ENCODE data around the gene PI16.

Gene PI16

DNA sequence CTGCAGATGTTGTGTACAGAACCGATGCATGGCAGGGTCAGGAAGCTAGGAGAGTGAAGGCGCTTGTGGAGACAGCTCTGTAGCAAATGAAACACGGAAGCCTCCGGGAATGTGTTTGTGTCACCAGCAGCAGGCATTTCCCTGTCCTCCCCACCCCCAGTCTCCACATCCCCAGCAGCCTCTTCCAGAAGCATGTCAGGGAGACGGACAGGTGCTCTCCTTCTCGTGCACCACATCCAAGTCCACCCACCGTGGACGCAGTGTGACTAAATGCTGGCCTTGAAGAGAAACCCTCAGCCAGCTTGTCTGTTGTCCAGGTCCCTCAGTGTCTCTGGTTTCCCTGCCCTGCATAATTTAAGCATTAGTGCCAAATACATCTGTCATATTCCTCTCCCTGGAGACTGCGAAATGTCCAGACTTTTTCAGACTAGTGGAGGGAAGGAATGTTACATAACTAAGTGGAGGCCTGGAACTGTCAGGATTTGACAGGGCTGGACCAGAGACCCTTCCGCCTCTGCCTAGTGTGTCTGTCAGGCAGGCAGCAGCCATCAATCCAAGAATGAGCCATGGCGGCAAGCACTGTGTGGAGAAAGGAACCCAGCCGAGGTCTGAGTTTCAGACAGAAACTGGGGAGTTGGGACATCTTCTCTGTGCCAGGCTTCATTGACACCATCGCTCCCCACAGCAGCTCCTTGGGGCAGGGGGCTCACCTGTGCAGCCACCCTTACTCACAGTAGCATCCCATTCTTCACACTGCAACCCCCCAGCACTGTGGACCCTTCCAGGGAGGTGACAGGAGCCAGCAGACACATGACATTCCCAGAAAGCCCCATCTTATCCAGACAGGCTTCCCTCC lies 26.6 kb upstream of the PI16 start:
- Histone ChIP-seq H3K27ac (ENCODE audit: insufficient read depth in 1 of 2, low read depth in 1 of 2, low read length in 2 of 2, poor library complexity in 1 of 2, severe bottlenecking in 2 of 2) (no peak overlapping the region), H3K4me1 (ENCODE audit: control extremely low read depth in 1 of 4, control insufficient read depth in 4 of 4, insufficient read depth in 4 of 4, low read length in 3 of 4) (no peaks in the 10 kb centered on the region), H3K27me3 (replicated peaks in 2 of 5; ENCODE audit: control insufficient read depth in 4 of 5, insufficient read depth in 5 of 5, low read length in 4 of 5) (peaks cover 0 to 10% (median 3%) of the 10 kb centered on the region in 5 experiments), H3K9me3 (ENCODE audit: control extremely low read depth in 1 of 5, control insufficient read depth in 4 of 5, insufficient read depth in 2 of 5, low read depth in 1 of 5, low read length in 4 of 5) (no peaks in the 10 kb centered on the region), H3K36me3 (ENCODE audit: control insufficient read depth in 4 of 4, insufficient read depth in 4 of 4, low read length in 3 of 4) (peaks cover 0 to 26% (median 6%) of the 10 kb centered on the region in 4 experiments), H3K4me3 (ENCODE audit: control insufficient read depth in 1 of 7, extremely low read depth in 1 of 7, insufficient read depth in 4 of 7, low read depth in 2 of 7, low read length in 6 of 7) (no peak overlapping the region)
- DNase-seq: no peak
- ChIA-PET POLR2A (no interaction called here), CTCF (interaction anchor here (0.6 to 1.3 kb wide), 2 partner anchors 14 to 168 kb away, joined by 3 read pairs; no protein-coding TSS in a partner anchor)
- WGBS (ENCODE audit: insufficient coverage): 94% methylated on average over 10 of the region's 13 CpGs

DNA sequence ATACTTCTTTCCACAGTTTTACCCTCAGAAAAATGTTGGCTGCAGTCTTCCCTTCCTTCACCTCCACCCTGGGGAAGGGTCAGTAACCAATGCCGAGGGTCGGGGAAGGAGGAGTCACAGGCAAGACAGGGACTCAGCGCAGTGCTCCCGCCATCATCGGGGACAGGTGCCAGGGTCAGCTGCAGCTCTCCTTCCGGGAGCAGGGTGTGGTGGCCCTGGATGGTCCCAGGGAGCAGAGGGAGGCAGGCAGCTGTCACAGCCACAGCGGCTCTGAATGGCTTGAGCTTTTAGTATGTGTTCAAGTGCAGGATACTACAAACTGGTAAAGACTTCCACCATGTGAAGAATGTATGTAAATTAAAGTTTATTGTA lies 26.0 kb upstream of the PI16 start:
- peaks cover 0 to 21% (median 3%) of the 10 kb centered on the region in 4 experiments for H3K36me3 ChIP-seq (ENCODE audit: control insufficient read depth in 4 of 4, insufficient read depth in 4 of 4, low read length in 3 of 4)
- no peaks in the 10 kb centered on the region for H3K9me3 ChIP-seq (ENCODE audit: control extremely low read depth in 1 of 5, control insufficient read depth in 4 of 5, insufficient read depth in 2 of 5, low read depth in 1 of 5, low read length in 4 of 5)
- H3K4me3 ChIP-seq (ENCODE audit: control insufficient read depth in 1 of 7, extremely low read depth in 1 of 7, insufficient read depth in 4 of 7, low read depth in 2 of 7, low read length in 6 of 7): no peak overlapping the region
- no peaks in the 10 kb centered on the region for H3K4me1 ChIP-seq (ENCODE audit: control extremely low read depth in 1 of 4, control insufficient read depth in 4 of 4, insufficient read depth in 4 of 4, low read length in 3 of 4)
- H3K27me3 ChIP-seq (replicated peaks in 2 of 5; ENCODE audit: control insufficient read depth in 4 of 5, insufficient read depth in 5 of 5, low read length in 4 of 5): peaks cover 0 to 11% (median 3%) of the 10 kb centered on the region in 5 experiments
- 99% methylated on average over 7 of the region's 7 CpGs for WGBS (ENCODE audit: insufficient coverage)
- POLR2A ChIA-PET: no interaction called here
- H3K27ac ChIP-seq (ENCODE audit: insufficient read depth in 1 of 2, low read depth in 1 of 2, low read length in 2 of 2, poor library complexity in 1 of 2, severe bottlenecking in 2 of 2): no peak overlapping the region
- DNase-seq: no peak
- CTCF ChIA-PET: no interaction called here

DNA sequence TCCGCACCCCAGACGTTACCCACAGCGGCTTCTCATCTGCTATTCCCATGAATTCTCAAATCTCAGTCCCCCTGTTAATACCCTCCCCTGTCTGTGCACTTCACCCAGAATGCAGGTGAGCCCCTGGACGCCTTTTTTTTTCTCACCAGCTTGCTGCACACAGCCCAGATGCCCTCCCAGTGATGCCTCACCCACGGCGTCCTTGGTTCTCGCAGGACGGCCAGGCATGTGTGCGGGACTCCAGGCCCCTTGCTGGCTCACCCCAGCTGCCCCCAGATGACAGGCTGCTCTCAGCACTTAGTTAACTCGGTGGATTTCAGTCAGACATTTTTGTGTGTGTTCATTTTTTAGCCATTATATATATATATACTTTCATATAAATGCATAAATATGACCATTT lies 25.4 kb upstream of the PI16 start:
- CTCF ChIA-PET: no interaction called here
- Histone ChIP-seq H3K4me3 (ENCODE audit: control insufficient read depth in 1 of 7, extremely low read depth in 1 of 7, insufficient read depth in 4 of 7, low read depth in 2 of 7, low read length in 6 of 7) (no peak overlapping the region), H3K4me1 (ENCODE audit: control extremely low read depth in 1 of 4, control insufficient read depth in 4 of 4, insufficient read depth in 4 of 4, low read length in 3 of 4) (no peaks in the 10 kb centered on the region), H3K36me3 (ENCODE audit: control insufficient read depth in 4 of 4, insufficient read depth in 4 of 4, low read length in 3 of 4) (peaks cover 0 to 17% (median 2%) of the 10 kb centered on the region in 4 experiments), H3K27me3 (replicated peaks in 2 of 5; ENCODE audit: control insufficient read depth in 4 of 5, insufficient read depth in 5 of 5, low read length in 4 of 5) (peaks cover 0 to 12% (median 3%) of the 10 kb centered on the region in 5 experiments), H3K9me3 (ENCODE audit: control extremely low read depth in 1 of 5, control insufficient read depth in 4 of 5, insufficient read depth in 2 of 5, low read depth in 1 of 5, low read length in 4 of 5) (no peaks in the 10 kb centered on the region), H3K27ac (ENCODE audit: insufficient read depth in 1 of 2, low read depth in 1 of 2, low read length in 2 of 2, poor library complexity in 1 of 2, severe bottlenecking in 2 of 2) (no peak overlapping the region)
- POLR2A ChIA-PET: no interaction called here
- 100% methylated on average over 6 of the region's 10 CpGs for WGBS (ENCODE audit: insufficient coverage)
- no peak for DNase-seq

DNA sequence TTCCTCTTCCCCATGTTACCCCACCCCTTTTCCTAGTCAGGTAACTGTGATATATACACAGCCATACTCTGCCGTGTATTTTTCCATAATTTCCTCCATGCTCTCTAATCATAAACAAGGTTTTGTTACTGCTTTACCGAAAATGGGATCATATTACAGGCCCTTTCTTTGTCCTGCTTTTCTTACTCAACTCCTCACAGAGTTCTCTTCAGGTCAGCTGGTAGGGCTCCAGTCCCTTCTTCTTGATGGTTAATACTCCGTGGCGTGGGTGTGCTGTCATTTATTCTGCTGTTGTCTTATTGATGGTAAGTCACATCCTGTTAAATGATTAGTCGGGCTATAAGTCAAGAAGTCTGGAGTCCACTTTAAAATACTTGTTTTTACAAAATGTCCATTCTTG lies 24.9 kb upstream of the PI16 start:
- no peak for DNase-seq
- Histone ChIP-seq H3K9me3 (ENCODE audit: control extremely low read depth in 1 of 5, control insufficient read depth in 4 of 5, insufficient read depth in 2 of 5, low read depth in 1 of 5, low read length in 4 of 5) (no peaks in the 10 kb centered on the region), H3K4me1 (ENCODE audit: control extremely low read depth in 1 of 4, control insufficient read depth in 4 of 4, insufficient read depth in 4 of 4, low read length in 3 of 4) (no peaks in the 10 kb centered on the region), H3K36me3 (ENCODE audit: control insufficient read depth in 4 of 4, insufficient read depth in 4 of 4, low read length in 3 of 4) (peaks cover 0 to 12% (median 1%) of the 10 kb centered on the region in 4 experiments), H3K4me3 (ENCODE audit: control insufficient read depth in 1 of 7, extremely low read depth in 1 of 7, insufficient read depth in 4 of 7, low read depth in 2 of 7, low read length in 6 of 7) (no peak overlapping the region), H3K27ac (ENCODE audit: insufficient read depth in 1 of 2, low read depth in 1 of 2, low read length in 2 of 2, poor library complexity in 1 of 2, severe bottlenecking in 2 of 2) (no peak overlapping the region), H3K27me3 (replicated peaks in 2 of 5; ENCODE audit: control insufficient read depth in 4 of 5, insufficient read depth in 5 of 5, low read length in 4 of 5) (peaks cover 0 to 12% (median 3%) of the 10 kb centered on the region in 5 experiments)
- 87% methylated on average over 2 of the region's 5 CpGs for WGBS (ENCODE audit: insufficient coverage)
- POLR2A ChIA-PET: no interaction called here
- CTCF ChIA-PET: no interaction called here

DNA sequence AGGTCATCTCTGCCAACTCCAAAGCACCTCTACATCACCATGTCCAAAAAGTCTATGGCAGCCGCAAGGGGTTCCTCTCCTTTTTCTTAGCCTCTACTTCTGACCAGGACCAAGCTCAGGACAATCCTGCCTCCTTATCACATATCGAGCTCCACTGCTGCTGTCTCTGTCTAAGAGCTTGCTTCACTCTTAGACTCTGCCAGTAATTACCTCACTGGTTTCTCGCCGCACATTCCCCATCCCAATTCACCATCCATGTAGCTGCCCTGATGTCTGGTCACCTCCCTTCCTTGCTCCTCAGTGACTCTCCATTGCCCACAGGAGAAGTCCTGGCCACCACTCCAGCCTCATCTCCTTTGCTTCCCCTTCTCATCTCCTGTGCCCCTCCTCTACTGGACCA lies 24.1 kb upstream of the PI16 start:
- Histone ChIP-seq H3K27me3 (replicated peaks in 2 of 5; ENCODE audit: control insufficient read depth in 4 of 5, insufficient read depth in 5 of 5, low read length in 4 of 5) (peaks cover 0 to 14% (median 3%) of the 10 kb centered on the region in 5 experiments), H3K27ac (ENCODE audit: insufficient read depth in 1 of 2, low read depth in 1 of 2, low read length in 2 of 2, poor library complexity in 1 of 2, severe bottlenecking in 2 of 2) (no peak overlapping the region), H3K4me3 (ENCODE audit: control insufficient read depth in 1 of 7, extremely low read depth in 1 of 7, insufficient read depth in 4 of 7, low read depth in 2 of 7, low read length in 6 of 7) (no peak overlapping the region), H3K36me3 (ENCODE audit: control insufficient read depth in 4 of 4, insufficient read depth in 4 of 4, low read length in 3 of 4) (peaks cover 0 to 4% (median 0%) of the 10 kb centered on the region in 4 experiments), H3K9me3 (ENCODE audit: control extremely low read depth in 1 of 5, control insufficient read depth in 4 of 5, insufficient read depth in 2 of 5, low read depth in 1 of 5, low read length in 4 of 5) (no peaks in the 10 kb centered on the region), H3K4me1 (ENCODE audit: control extremely low read depth in 1 of 4, control insufficient read depth in 4 of 4, insufficient read depth in 4 of 4, low read length in 3 of 4) (no peaks in the 10 kb centered on the region)
- DNase-seq: no peak
- POLR2A ChIA-PET: no interaction called here
- WGBS (ENCODE audit: insufficient coverage): 95% methylated on average over 4 of the region's 4 CpGs
- CTCF ChIA-PET: no interaction called here

DNA sequence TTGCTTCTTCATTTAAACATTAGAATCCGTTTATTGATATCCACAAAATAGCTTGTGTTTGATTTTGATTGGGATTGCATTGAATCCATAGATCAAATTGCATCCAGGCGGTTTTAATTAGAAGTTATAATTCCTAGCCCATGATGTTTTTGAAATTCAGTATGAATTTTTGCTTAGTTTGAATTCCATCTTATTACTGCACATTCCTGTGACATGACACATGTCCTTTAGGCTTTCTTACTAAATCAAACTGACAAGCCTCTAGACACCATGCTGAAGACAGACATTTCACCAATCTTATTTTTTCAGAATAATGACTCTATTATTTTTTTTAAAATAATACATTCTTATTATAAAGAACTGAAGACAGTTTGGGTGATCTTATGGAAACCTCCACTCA lies 21.4 kb upstream of the PI16 start:
- no peak overlapping the region for H3K27ac ChIP-seq (ENCODE audit: insufficient read depth in 1 of 2, low read depth in 1 of 2, low read length in 2 of 2, poor library complexity in 1 of 2, severe bottlenecking in 2 of 2)
- CTCF ChIA-PET: interaction anchor here (0.8 kb wide), 1 partner anchor 23 kb away, joined by 5 read pairs; no protein-coding TSS in a partner anchor
- H3K9me3 ChIP-seq (ENCODE audit: control extremely low read depth in 1 of 5, control insufficient read depth in 4 of 5, insufficient read depth in 2 of 5, low read depth in 1 of 5, low read length in 4 of 5): no peaks in the 10 kb centered on the region
- H3K4me3 ChIP-seq (ENCODE audit: control insufficient read depth in 1 of 7, extremely low read depth in 1 of 7, insufficient read depth in 4 of 7, low read depth in 2 of 7, low read length in 6 of 7): no peak overlapping the region
- peaks cover 0 to 17% (median 4%) of the 10 kb centered on the region in 5 experiments for H3K27me3 ChIP-seq (replicated peaks in 2 of 5; ENCODE audit: control insufficient read depth in 4 of 5, insufficient read depth in 5 of 5, low read length in 4 of 5)
- POLR2A ChIA-PET: no interaction called here
- no peaks in the 10 kb centered on the region for H3K36me3 ChIP-seq (ENCODE audit: control insufficient read depth in 4 of 4, insufficient read depth in 4 of 4, low read length in 3 of 4)
- DNase-seq: no peak
- no peaks in the 10 kb centered on the region for H3K4me1 ChIP-seq (ENCODE audit: control extremely low read depth in 1 of 4, control insufficient read depth in 4 of 4, insufficient read depth in 4 of 4, low read length in 3 of 4)
- no CpG with 5 or more reads among the region's 2 CpGs for WGBS (ENCODE audit: insufficient coverage)

DNA sequence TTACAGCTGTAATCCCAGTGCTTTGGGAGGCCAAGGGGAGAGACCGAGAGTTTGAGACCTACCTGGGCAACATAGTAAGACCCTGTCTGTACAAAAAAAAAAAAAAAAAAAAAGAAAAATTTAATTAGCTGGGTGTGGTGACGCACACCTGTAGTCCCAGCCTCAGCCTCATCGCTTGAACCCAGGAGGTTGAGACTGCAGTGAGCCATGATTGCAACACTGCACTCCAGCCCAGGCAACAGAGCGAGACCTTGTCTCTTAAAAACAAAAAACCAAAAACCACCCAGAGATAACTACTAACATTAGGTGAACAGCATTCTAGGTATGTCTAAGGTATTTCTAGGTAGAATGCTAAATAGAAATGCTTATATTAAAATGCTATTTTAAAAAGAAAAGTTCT lies 21.0 kb upstream of the PI16 start:
- H3K27me3 ChIP-seq (replicated peaks in 2 of 5; ENCODE audit: control insufficient read depth in 4 of 5, insufficient read depth in 5 of 5, low read length in 4 of 5): peaks cover 0 to 17% (median 4%) of the 10 kb centered on the region in 5 experiments
- no peak overlapping the region for H3K4me3 ChIP-seq (ENCODE audit: control insufficient read depth in 1 of 7, extremely low read depth in 1 of 7, insufficient read depth in 4 of 7, low read depth in 2 of 7, low read length in 6 of 7)
- no peaks in the 10 kb centered on the region for H3K4me1 ChIP-seq (ENCODE audit: control extremely low read depth in 1 of 4, control insufficient read depth in 4 of 4, insufficient read depth in 4 of 4, low read length in 3 of 4)
- DNase-seq: no peak
- no CpG with 5 or more reads among the region's 4 CpGs for WGBS (ENCODE audit: insufficient coverage)
- H3K36me3 ChIP-seq (ENCODE audit: control insufficient read depth in 4 of 4, insufficient read depth in 4 of 4, low read length in 3 of 4): no peaks in the 10 kb centered on the region
- ChIA-PET CTCF (interaction anchor here (0.8 kb wide), 1 partner anchor 22 kb away, joined by 5 read pairs; no protein-coding TSS in a partner anchor), POLR2A (no interaction called here)
- H3K27ac ChIP-seq (ENCODE audit: insufficient read depth in 1 of 2, low read depth in 1 of 2, low read length in 2 of 2, poor library complexity in 1 of 2, severe bottlenecking in 2 of 2): no peak overlapping the region
- no peaks in the 10 kb centered on the region for H3K9me3 ChIP-seq (ENCODE audit: control extremely low read depth in 1 of 5, control insufficient read depth in 4 of 5, insufficient read depth in 2 of 5, low read depth in 1 of 5, low read length in 4 of 5)
